ENCODE measurements around the gene TMEM198.

Gene TMEM198

DNA sequence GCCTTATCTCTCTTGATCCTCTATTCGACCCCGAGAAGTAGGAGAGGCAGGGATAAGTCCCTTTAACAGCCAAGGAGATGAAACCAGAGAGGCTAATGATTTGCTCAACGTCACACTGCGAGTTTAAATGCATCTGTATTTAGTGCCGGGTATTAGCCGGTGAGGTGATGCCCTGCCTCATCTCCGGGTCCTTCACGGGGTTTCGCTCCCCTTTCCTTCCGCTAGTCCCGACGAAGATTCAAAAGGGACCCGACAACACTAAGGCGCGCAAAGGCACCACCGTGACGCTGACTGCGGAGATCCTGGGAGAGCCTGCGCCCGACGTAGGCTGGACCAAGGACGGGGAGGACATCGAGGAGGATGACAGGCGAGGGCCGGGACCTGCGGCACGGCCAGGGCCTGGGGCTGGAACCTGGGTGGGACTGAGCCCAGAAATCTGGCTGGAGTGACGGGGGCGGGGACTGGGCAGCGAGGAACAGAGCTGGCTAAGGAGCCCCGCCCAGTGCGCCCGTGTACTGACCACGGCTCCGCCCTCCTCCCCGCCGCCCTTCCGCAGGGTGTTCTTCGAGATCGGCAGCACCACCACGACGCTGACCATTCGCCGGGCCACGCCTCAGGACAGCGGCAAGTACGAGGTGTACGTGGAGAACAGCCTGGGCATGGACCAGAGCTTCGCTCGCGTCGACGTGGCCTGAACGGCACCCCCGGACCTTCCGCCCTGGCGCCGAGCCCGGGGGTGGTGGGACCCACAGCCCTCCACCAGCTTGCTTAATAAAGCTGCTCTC, 46.1 kb upstream of the TMEM198 start:
- ChIA-PET CTCF (interaction anchor here (1.3 to 4.5 kb wide), 5 partner anchors 11 to 33 kb away, joined by 3 to 31 read pairs (median 7); no protein-coding TSS in a partner anchor), POLR2A (interaction anchor here (1.0 to 2.7 kb wide), 7 partner anchors 9 to 45 kb away, joined by 3 to 41 read pairs (median 5); no protein-coding TSS in a partner anchor)
- peak; percentile 33 for DNase-seq (ENCODE audit: extremely low spot score)
- TF ChIP-seq ARNT (IDR thresholded peaks at IDR 0.05) (no peak), L3MBTL2 (conservative IDR thresholded peaks at IDR 0.05) (peak; percentile 29; the same call in 1 of the 2 replicates)

DNA sequence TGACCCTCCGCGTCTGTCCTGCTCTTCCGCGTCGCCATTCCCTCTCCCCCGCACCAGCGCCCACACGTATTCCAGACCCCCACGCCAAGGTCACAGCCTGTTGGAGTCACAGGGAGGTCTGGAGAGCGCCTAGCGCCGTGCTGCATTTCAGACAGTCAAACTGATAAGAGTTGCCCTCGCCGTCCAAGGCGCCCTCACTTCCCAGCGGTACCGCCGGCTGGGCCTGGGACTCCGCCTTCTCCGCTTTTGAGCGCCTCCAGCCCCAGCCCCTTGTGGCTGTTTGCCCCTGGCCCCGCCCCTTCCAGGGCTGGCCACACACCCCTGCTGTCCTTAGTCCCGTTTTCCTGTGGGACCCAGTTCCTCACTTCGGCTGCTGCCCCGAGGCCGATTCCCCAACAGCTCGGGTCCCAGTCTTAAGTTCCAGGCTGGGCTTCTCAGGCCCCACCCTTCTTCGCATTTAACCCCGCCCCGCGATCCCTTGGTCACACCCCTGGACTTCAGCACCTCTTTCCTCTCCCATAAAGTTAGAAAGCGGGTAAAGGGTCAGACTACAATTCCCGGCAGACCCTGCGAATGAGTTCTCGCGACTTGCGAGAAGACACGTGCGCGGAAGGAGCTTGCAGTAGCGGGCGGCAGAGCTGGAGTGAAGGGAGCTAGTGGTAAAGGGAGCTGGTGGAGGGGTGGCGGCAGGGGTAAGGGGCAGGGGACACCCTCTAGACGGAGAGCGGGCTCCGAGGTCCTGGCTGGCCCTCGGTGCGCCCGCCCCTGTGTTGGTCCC, 45.4 kb upstream of the TMEM198 start, which contains the start of gene GMPPA:
GMPPA (plus strand) TSS at position 612 of the 778 bp plus-strand sequence. CDS start 1,085 bp downstream, outside the sequence.
- DNase-seq (ENCODE audit: extremely low spot score) = peak; percentile 94
- CTCF ChIA-PET = interaction anchor here (0.7 to 4.5 kb wide), 7 partner anchors 11 to 37 kb away, joined by 3 to 31 read pairs (median 4); no protein-coding TSS in a partner anchor
- POLR2A ChIA-PET = interaction anchor here (0.7 to 2.7 kb wide), 11 partner anchors 10 to 96 kb away, joined by 3 to 41 read pairs (median 4); no protein-coding TSS in a partner anchor
- TF ChIP-seq, protein P1, sequence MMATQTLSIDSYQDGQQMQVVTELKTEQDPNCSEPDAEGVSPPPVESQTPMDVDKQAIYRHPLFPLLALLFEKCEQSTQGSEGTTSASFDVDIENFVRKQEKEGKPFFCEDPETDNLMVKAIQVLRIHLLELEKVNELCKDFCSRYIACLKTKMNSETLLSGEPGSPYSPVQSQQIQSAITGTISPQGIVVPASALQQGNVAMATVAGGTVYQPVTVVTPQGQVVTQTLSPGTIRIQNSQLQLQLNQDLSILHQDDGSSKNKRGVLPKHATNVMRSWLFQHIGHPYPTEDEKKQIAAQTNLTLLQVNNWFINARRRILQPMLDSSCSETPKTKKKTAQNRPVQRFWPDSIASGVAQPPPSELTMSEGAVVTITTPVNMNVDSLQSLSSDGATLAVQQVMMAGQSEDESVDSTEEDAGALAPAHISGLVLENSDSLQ (IDR thresholded peaks at IDR 0.05) = no peak
- TF ChIP-seq L3MBTL2 (conservative IDR thresholded peaks at IDR 0.05) (peak; percentile 56), ELF4 (IDR thresholded peaks at IDR 0.05) (peak; percentile 75), CTBP1 (IDR thresholded peaks at IDR 0.05; ENCODE audit: borderline replicate concordance) (no peak), FOXM1 (IDR thresholded peaks at IDR 0.05; ENCODE audit: borderline replicate concordance) (no peak)

DNA sequence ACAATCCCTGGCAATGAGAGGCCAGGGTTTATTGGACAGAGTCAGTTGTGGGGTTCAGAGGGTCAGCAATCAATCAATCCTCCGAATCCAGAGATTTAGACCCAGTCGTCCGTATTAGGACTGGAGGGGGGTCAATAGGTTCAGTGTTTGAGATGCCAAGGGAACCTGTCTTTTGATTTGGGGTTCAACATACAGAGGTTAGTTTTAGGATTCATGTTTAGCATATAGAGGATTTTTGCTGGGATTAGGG, 44.8 kb upstream of the TMEM198 start:
- DNase-seq (ENCODE audit: extremely low spot score) = no peak
- CTCF ChIA-PET = interaction anchor here (0.7 to 4.5 kb wide), 9 partner anchors 10 to 37 kb away, joined by 3 to 31 read pairs (median 4); no protein-coding TSS in a partner anchor
- TF ChIP-seq ARNT (IDR thresholded peaks at IDR 0.05) (no peak), L3MBTL2 (conservative IDR thresholded peaks at IDR 0.05) (no peak), FOXK2 (IDR thresholded peaks at IDR 0.05) (no peak), CTBP1 (IDR thresholded peaks at IDR 0.05; ENCODE audit: borderline replicate concordance) (no peak), ZNF384 (IDR thresholded peaks at IDR 0.05) (no peak)
- TF ChIP-seq, protein P1 (IDR thresholded peaks at IDR 0.05) = peak; percentile 62
- POLR2A ChIA-PET = interaction anchor here (0.7 to 2.7 kb wide), 9 partner anchors 10 to 96 kb away, joined by 3 to 41 read pairs (median 4); no protein-coding TSS in a partner anchor

DNA sequence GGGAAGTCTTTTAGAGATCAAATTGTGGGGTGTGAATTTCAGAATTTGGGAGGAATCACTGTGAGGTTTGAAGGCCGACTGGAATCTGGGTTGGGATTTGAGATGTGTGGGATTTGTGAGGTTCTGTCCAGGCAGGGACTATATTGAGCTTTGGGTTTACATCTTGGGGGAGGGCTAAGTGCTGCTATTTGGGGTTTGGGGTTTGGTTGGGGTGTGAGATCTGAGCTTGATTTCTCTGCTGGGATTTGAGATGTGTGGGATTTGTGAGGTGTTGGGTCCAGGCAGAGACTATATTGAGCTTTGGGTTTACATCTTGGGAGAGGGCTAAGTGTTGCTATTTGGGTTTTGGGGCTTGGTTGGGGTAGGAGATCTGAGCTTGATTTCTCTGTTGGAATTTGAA, 44.3 kb upstream of the TMEM198 start:
- ChIA-PET CTCF (interaction anchor here (0.7 to 4.5 kb wide), 6 partner anchors 10 to 30 kb away, joined by 3 to 31 read pairs (median 6); no protein-coding TSS in a partner anchor), POLR2A (interaction anchor here (0.8 to 2.7 kb wide), 3 partner anchors 9 to 21 kb away, joined by 4 to 41 read pairs (median 5); no protein-coding TSS in a partner anchor)
- no peak for TF ChIP-seq SP1 (IDR thresholded peaks at IDR 0.05)
- no peak for TF ChIP-seq FOXA1 (IDR thresholded peaks at IDR 0.05)
- TF ChIP-seq ARNT (IDR thresholded peaks at IDR 0.05) = no peak
- no peak for TF ChIP-seq FOXM1 (IDR thresholded peaks at IDR 0.05; ENCODE audit: borderline replicate concordance)
- no peak for TF ChIP-seq ZNF384 (IDR thresholded peaks at IDR 0.05)
- no peak for TF ChIP-seq ELF4 (IDR thresholded peaks at IDR 0.05)
- no peak for TF ChIP-seq NFRKB (IDR thresholded peaks at IDR 0.05)
- no peak for TF ChIP-seq TARDBP (IDR thresholded peaks at IDR 0.05)
- no peak for TF ChIP-seq L3MBTL2 (conservative IDR thresholded peaks at IDR 0.05)
- no peak for TF ChIP-seq FOXK2 (IDR thresholded peaks at IDR 0.05)
- no peak for TF ChIP-seq CTBP1 (IDR thresholded peaks at IDR 0.05; ENCODE audit: borderline replicate concordance)
- TF ChIP-seq LEF1 (IDR thresholded peaks at IDR 0.05; ENCODE audit: borderline replicate concordance) = no peak
- TF ChIP-seq SUZ12 (IDR thresholded peaks at IDR 0.05) = no peak
- DNase-seq (ENCODE audit: extremely low spot score) = no peak

DNA sequence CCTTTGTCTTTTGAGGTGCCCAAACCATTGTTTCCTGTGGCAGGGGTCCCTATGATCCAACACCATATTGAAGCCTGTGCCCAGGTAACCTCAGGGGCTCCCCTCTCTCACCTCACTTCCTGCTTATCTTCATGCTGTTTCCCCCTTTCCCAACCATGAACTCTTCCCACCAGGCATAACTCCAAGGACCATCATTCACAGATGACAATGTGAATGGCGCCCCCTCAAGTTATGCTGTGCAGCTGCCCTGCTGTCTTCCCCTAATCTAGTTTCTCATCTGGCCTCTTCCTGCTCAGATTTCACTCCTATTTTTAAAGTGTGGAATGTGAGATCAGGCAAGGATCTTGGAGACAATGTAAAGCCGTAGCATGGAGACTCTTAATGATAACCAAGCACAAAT, 43.7 kb upstream of the TMEM198 start:
- DNase-seq (ENCODE audit: extremely low spot score) = no peak
- ChIA-PET CTCF (interaction anchor here (1.1 to 4.5 kb wide), 4 partner anchors 9 to 30 kb away, joined by 3 to 31 read pairs (median 9); no protein-coding TSS in a partner anchor), POLR2A (interaction anchor here (0.7 to 2.7 kb wide), 5 partner anchors 8 to 176 kb away, joined by 3 to 41 read pairs (median 4); no protein-coding TSS in a partner anchor)
- no peak for TF ChIP-seq LEF1 (IDR thresholded peaks at IDR 0.05; ENCODE audit: borderline replicate concordance)
- TF ChIP-seq, protein P1 (IDR thresholded peaks at IDR 0.05) = peak; percentile 31; the same call in 1 of the 2 replicates

DNA sequence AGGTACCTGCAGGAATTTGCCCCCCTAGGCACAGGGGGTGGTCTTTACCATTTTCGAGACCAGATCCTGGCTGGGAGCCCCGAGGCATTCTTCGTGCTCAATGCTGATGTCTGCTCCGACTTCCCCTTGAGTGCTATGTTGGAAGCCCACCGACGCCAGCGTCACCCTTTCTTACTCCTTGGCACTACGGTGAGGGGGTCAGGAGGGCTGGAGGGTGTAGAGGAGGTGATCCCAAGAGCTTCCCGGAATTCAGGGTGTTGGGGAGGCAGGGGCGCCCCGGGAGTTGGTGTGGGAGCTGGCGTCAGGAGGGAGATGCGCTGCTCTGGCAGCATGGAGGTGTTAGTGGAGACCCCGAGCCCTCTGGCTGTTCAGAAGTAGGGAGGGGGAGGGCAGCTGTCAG, 42.0 kb upstream of the TMEM198 start:
- CTCF ChIA-PET = no interaction called here
- TF ChIP-seq BHLHE40 (IDR thresholded peaks at IDR 0.05; ENCODE audit: borderline replicate concordance) (no peak), TARDBP (IDR thresholded peaks at IDR 0.05) (no peak), SUZ12 (IDR thresholded peaks at IDR 0.05) (no peak), L3MBTL2 (conservative IDR thresholded peaks at IDR 0.05) (no peak), FOXK2 (IDR thresholded peaks at IDR 0.05) (no peak), ELF4 (IDR thresholded peaks at IDR 0.05) (no peak), SP1 (IDR thresholded peaks at IDR 0.05) (no peak), NFRKB (IDR thresholded peaks at IDR 0.05) (no peak), ZNF384 (IDR thresholded peaks at IDR 0.05) (no peak), FOXM1 (IDR thresholded peaks at IDR 0.05; ENCODE audit: borderline replicate concordance) (no peak), CTBP1 (IDR thresholded peaks at IDR 0.05; ENCODE audit: borderline replicate concordance) (no peak), FOXA1 (IDR thresholded peaks at IDR 0.05) (no peak), LEF1 (IDR thresholded peaks at IDR 0.05; ENCODE audit: borderline replicate concordance) (no peak), HDGF (IDR thresholded peaks at IDR 0.05; ENCODE audit: borderline replicate concordance) (no peak)
- TF ChIP-seq, protein P1 (IDR thresholded peaks at IDR 0.05) = no peak
- DNase-seq (ENCODE audit: extremely low spot score) = no peak
- POLR2A ChIA-PET = interaction anchor here (0.7 kb wide), 1 partner anchor 12 kb away, joined by 3 read pairs; no protein-coding TSS in a partner anchor

Data from HEK293T (cell line).